ENCODE results near the gene SEMA4D.

SEMA4D gene

GRCh38 chr9:89357331-89358197 is 140.3 kb downstream of the SEMA4D start:
- no peaks in the 10 kb centered on the region for H3K4me1 ChIP-seq
- H3K9me3 ChIP-seq (ENCODE audit: control insufficient read depth, low read length) = no peaks in the 10 kb centered on the region
- no peak overlapping the region for H3K4me3 ChIP-seq (ENCODE audit: low read depth, low read length)
- H3K27ac ChIP-seq = no peak overlapping the region
- H2AFZ ChIP-seq = no peak overlapping the region
- TF ChIP-seq CTCF (IDR thresholded peaks at IDR 0.05) = no peak
- H3K4me2 ChIP-seq (ENCODE audit: low read length) = no peak overlapping the region
- H3K36me3 ChIP-seq (ENCODE audit: control insufficient read depth, insufficient read depth, low read length) = no peaks in the 10 kb centered on the region
- H3K79me2 ChIP-seq = no peaks in the 10 kb centered on the region
- H3K27me3 ChIP-seq (ENCODE audit: control insufficient read depth, insufficient read depth, low read length) = no peaks in the 10 kb centered on the region
- H3K9ac ChIP-seq = no peak overlapping the region

GRCh38 chr9:89356782-89357181 is 141.1 kb downstream of the SEMA4D start:
- Histone ChIP-seq H3K79me2 (no peaks in the 10 kb centered on the region), H3K9ac (no peak overlapping the region), H3K27me3 (ENCODE audit: control insufficient read depth, insufficient read depth, low read length) (no peaks in the 10 kb centered on the region), H3K4me3 (ENCODE audit: low read depth, low read length) (no peak overlapping the region), H3K4me1 (peaks cover under 1% of the 10 kb centered on the region), H3K9me3 (ENCODE audit: control insufficient read depth, low read length) (no peaks in the 10 kb centered on the region), H3K27ac (no peak overlapping the region), H3K36me3 (ENCODE audit: control insufficient read depth, insufficient read depth, low read length) (no peaks in the 10 kb centered on the region), H3K4me2 (ENCODE audit: low read length) (no peak overlapping the region), H2AFZ (no peak overlapping the region)
- no peak for TF ChIP-seq CTCF (IDR thresholded peaks at IDR 0.05)

- H3K36me3 ChIP-seq (ENCODE audit: control insufficient read depth, insufficient read depth, low read length) = no peaks in the 10 kb centered on the region
- no peak overlapping the region for H3K9ac ChIP-seq
- no peak overlapping the region for H3K27ac ChIP-seq
- H2AFZ ChIP-seq = no peak overlapping the region
- H3K4me1 ChIP-seq = peaks cover 3% of the 10 kb centered on the region
- no peak for TF ChIP-seq CTCF (IDR thresholded peaks at IDR 0.05)
- no peaks in the 10 kb centered on the region for H3K79me2 ChIP-seq
- no peaks in the 10 kb centered on the region for H3K9me3 ChIP-seq (ENCODE audit: control insufficient read depth, low read length)
- no peak overlapping the region for H3K4me3 ChIP-seq (ENCODE audit: low read depth, low read length)
- H3K4me2 ChIP-seq (ENCODE audit: low read length) = no peak overlapping the region
- H3K27me3 ChIP-seq (ENCODE audit: control insufficient read depth, insufficient read depth, low read length) = no peaks in the 10 kb centered on the region
These were observed 143.4 kb downstream of the SEMA4D start for GRCh38 chr9:89354471-89354870.

GRCh38 chr9:89353989-89354388 is 143.9 kb downstream of the SEMA4D start:
- peaks cover 3% of the 10 kb centered on the region for H3K4me1 ChIP-seq
- H3K36me3 ChIP-seq (ENCODE audit: control insufficient read depth, insufficient read depth, low read length) = no peaks in the 10 kb centered on the region
- H3K4me3 ChIP-seq (ENCODE audit: low read depth, low read length) = no peak overlapping the region
- no peak overlapping the region for H2AFZ ChIP-seq
- no peaks in the 10 kb centered on the region for H3K9me3 ChIP-seq (ENCODE audit: control insufficient read depth, low read length)
- H3K9ac ChIP-seq = no peak overlapping the region
- no peaks in the 10 kb centered on the region for H3K79me2 ChIP-seq
- no peak overlapping the region for H3K4me2 ChIP-seq (ENCODE audit: low read length)
- no peak overlapping the region for H3K27ac ChIP-seq
- TF ChIP-seq CTCF (IDR thresholded peaks at IDR 0.05) = no peak
- no peaks in the 10 kb centered on the region for H3K27me3 ChIP-seq (ENCODE audit: control insufficient read depth, insufficient read depth, low read length)

All from parathyroid adenoma (tissue), 2 donors.